CD14-positive monocyte (primary cell): Measurements from ENCODE around the gene AKAP6. TPM values are rescaled to one million over a fixed set of nuclear protein-coding genes. Genes with fewer than 3 reads are reported as not detected.

Source experiments
- DNase-seq, 3 donors: peaks; one replicate each; pipeline ENCODE4 v3.0.0-alpha.2; 2011 to 2022
- H2AFZ ChIP-seq: 2 replicates; pipeline ENCODE4 v1.6.0; 2012; ENCODE audit warnings: mild to moderate bottlenecking, low read depth, low read length, inconsistent platforms; ENCODE audit not compliant: insufficient read depth, poor library complexity, severe bottlenecking
- H3K27ac ChIP-seq, 2 donors: 1 replicate in 1 of 2; 2 replicates in 1 of 2; pipeline ENCODE4 v1.5.1; 2012 to 2013; ENCODE audit warnings: low read length in 2 of 2, control low read depth in 1 of 2, inconsistent platforms in 1 of 2, low read depth in 1 of 2, mild to moderate bottlenecking in 1 of 2
- H3K27me3 ChIP-seq, 2 donors: one replicate each; pipeline versions ENCODE4 v1.6.0 to v1.6.1; 2011 to 2013; ENCODE audit warnings: low read length in 2 of 2; ENCODE audit not compliant: control insufficient read depth in 2 of 2, insufficient read depth in 2 of 2
- H3K36me3 ChIP-seq, 2 donors: replicated peaks in 1 of 2; 1 replicate in 1 of 2; 2 replicates in 1 of 2; pipeline versions ENCODE4 v1.5.1 to v1.6.1; 2012 to 2013; ENCODE audit warnings: low read length in 2 of 2, control low read depth in 1 of 2, inconsistent platforms in 1 of 2, mild to moderate bottlenecking in 1 of 2; ENCODE audit not compliant: insufficient read depth in 2 of 2, control insufficient read depth in 1 of 2
- H3K4me1 ChIP-seq, 2 donors: 1 replicate in 1 of 2; 2 replicates in 1 of 2; pipeline versions ENCODE4 v1.5.1 to v1.6.1; 2012 to 2013; ENCODE audit warnings: low read length in 2 of 2, control low read depth in 1 of 2, inconsistent platforms in 1 of 2, mild to moderate bottlenecking in 1 of 2, moderate library complexity in 1 of 2; ENCODE audit not compliant: insufficient read depth in 2 of 2, control insufficient read depth in 1 of 2
- H3K4me2 ChIP-seq: replicated peaks from 2 replicates; pipeline ENCODE3; 2012; ENCODE audit warnings: low read length, moderate library complexity, mild to moderate bottlenecking; ENCODE audit not compliant: poor library complexity, severe bottlenecking; ENCODE audit errors: extremely low read depth
- H3K4me3 ChIP-seq, 3 experiments: fragments of 200-600 bp in 1 of 3; sonication (generic) in 1 of 3; replicated peaks in 1 of 3; 1 replicate in 2 of 3; 2 replicates in 1 of 3; pipeline ENCODE4 v1.5.1; 2011 to 2013; ENCODE audit warnings: low read length in 3 of 3, mild to moderate bottlenecking in 3 of 3, control low read depth in 2 of 3, low read depth in 2 of 3, inconsistent platforms in 1 of 3, moderate library complexity in 1 of 3
- H3K79me2 ChIP-seq: 2 replicates; pipeline ENCODE4 v1.6.0; 2012; ENCODE audit warnings: mild to moderate bottlenecking, control low read depth, inconsistent platforms, low read length, moderate library complexity; ENCODE audit not compliant: insufficient read depth
- H3K9ac ChIP-seq: 2 replicates; pipeline ENCODE4 v1.6.0; 2017; ENCODE audit warnings: low read length, mild to moderate bottlenecking; ENCODE audit not compliant: insufficient read depth, poor library complexity, severe bottlenecking
- H3K9me3 ChIP-seq, 2 donors: replicated peaks in 1 of 2; 1 replicate in 1 of 2; 2 replicates in 1 of 2; pipeline versions ENCODE4 v1.5.1 to v1.6.1; 2012 to 2013; ENCODE audit warnings: low read length in 2 of 2, control low read depth in 1 of 2; ENCODE audit not compliant: control insufficient read depth in 1 of 2, insufficient read depth in 1 of 2
- H4K20me1 ChIP-seq: 2 replicates; pipeline ENCODE4 v1.6.0; 2012; ENCODE audit warnings: mild to moderate bottlenecking, low read length, control low read depth, moderate library complexity; ENCODE audit not compliant: insufficient read depth
- H3K27ac Mint-ChIP-seq, 7 donors: one replicate each; pipeline ENCODE4 v1.8.0; 2020; ENCODE audit warnings: mild to moderate bottlenecking in 7 of 7, mixed read lengths in 7 of 7, moderate library complexity in 6 of 7, inconsistent platforms in 2 of 7
- H3K27me3 Mint-ChIP-seq, 3 donors: one replicate each; pipeline ENCODE4 v1.8.0; 2021 to 2022; ENCODE audit warnings: low read depth in 3 of 3, mild to moderate bottlenecking in 3 of 3, mixed read lengths in 3 of 3, moderate library complexity in 3 of 3, inconsistent platforms in 1 of 3
- H3K36me3 Mint-ChIP-seq, 2 donors: one replicate each; pipeline ENCODE4 v1.8.0; 2020; ENCODE audit warnings: mixed read lengths in 2 of 2, inconsistent platforms in 1 of 2, mild to moderate bottlenecking in 1 of 2
- H3K4me1 Mint-ChIP-seq: one replicate; pipeline ENCODE4 v1.8.0; 2020; ENCODE audit warnings: mild to moderate bottlenecking, mixed read lengths
- H3K4me3 Mint-ChIP-seq, 2 donors: one replicate each; pipeline ENCODE4 v1.8.0; 2020; ENCODE audit warnings: mild to moderate bottlenecking in 2 of 2, mixed read lengths in 2 of 2, moderate library complexity in 1 of 2
- H3K9me3 Mint-ChIP-seq, 7 donors: one replicate each; pipeline ENCODE4 v1.8.0; 2020 to 2022; ENCODE audit warnings: mixed read lengths in 7 of 7, mild to moderate bottlenecking in 6 of 7, moderate library complexity in 6 of 7, inconsistent platforms in 2 of 7
- WGBS: methylation state at CpG from one replicate; pipeline ENCODE4 v1.1.5; 2013; ENCODE audit warnings: missing lambda C conversion rate; ENCODE audit not compliant: insufficient coverage; 5-methylcytosine and 5-hydroxymethylcytosine counted together
- intact Hi-C, 2 donors: fragments of 100-400 bp; cut with micrococcal nuclease; formaldehyde crosslinking; loops; one replicate each; pipeline versions ENCODE4 v1.15.0 to v1.15.1; 2023
- polyA plus RNA-seq, 3 donors: library from polyadenylated mRNA; depleted of rRNA in 1 of 3; unstranded in 2 of 3; stranded (reverse) in 1 of 3; fragments of 300-500 nt in 2 of 3; fragments of >200 nt in 1 of 3; fragmentation: Illumina TruSeq in 2 of 3; gene quantifications; 1 replicate in 2 of 3; 2 replicates in 1 of 3; pipeline ENCODE4 v1.2.3, GENCODE V29; 2012 to 2021
- TF ChIP-seq, protein P1 (sequence below): fragments of 200-600 bp; IDR thresholded peaks from one replicate; pipeline ENCODE4 v1.8.0; 2022; ENCODE audit warnings: antibody characterized with exemption, mild to moderate bottlenecking

The AKAP6 gene
- polyA plus RNA-seq, 3 donors: not detected

DNA sequence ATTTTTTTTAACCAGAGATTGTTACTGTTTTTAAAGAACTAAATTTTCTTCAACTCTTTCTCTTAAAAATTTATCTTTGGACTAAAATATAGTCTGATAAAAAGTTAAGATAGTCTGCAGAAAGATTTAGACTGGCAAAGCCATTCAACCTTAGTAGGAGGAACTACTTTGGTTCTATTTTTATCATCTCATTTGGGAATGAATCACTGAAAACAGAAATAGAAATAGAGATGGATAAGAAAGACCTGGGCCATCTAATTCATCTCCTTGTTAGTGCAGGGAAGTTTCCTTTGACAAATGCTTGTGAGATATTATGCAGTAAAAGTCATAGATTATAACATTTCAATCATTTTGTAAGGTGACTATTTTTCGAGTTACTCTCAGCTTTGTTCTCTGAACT lies 346.3 kb downstream of the AKAP6 start:
- Histone ChIP-seq H2AFZ (no peak overlapping the region), H3K27ac (no peak overlapping the region), H3K4me1 (no peaks in the 10 kb centered on the region), H3K9me3 (peaks cover 0 to 3% of the 10 kb centered on the region in 2 donors), H3K36me3 (no peaks in the 10 kb centered on the region), H4K20me1 (no peaks in the 10 kb centered on the region), H3K4me2 (no peak overlapping the region), H3K79me2 (no peaks in the 10 kb centered on the region), H3K27me3 (no peaks in the 10 kb centered on the region), H3K4me3 (no peak overlapping the region), H3K9ac (no peak overlapping the region)
- Mint-ChIP-seq H3K4me1 (no peaks in the 10 kb centered on the region), H3K9me3 (peaks cover 0 to 7% (median 3%) of the 10 kb centered on the region in 7 donors), H3K27ac (no peak overlapping the region), H3K36me3 (no peaks in the 10 kb centered on the region), H3K4me3 (no peak overlapping the region), H3K27me3 (peaks cover 0 to 4% (median 3%) of the 10 kb centered on the region in 3 donors)
- intact Hi-C loops: no loop called here
- TF ChIP-seq, protein P1, sequence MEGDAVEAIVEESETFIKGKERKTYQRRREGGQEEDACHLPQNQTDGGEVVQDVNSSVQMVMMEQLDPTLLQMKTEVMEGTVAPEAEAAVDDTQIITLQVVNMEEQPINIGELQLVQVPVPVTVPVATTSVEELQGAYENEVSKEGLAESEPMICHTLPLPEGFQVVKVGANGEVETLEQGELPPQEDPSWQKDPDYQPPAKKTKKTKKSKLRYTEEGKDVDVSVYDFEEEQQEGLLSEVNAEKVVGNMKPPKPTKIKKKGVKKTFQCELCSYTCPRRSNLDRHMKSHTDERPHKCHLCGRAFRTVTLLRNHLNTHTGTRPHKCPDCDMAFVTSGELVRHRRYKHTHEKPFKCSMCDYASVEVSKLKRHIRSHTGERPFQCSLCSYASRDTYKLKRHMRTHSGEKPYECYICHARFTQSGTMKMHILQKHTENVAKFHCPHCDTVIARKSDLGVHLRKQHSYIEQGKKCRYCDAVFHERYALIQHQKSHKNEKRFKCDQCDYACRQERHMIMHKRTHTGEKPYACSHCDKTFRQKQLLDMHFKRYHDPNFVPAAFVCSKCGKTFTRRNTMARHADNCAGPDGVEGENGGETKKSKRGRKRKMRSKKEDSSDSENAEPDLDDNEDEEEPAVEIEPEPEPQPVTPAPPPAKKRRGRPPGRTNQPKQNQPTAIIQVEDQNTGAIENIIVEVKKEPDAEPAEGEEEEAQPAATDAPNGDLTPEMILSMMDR: no peak
- DNase-seq: no peak
- WGBS: no CpG with 5 or more reads among the region's 1 CpG

DNA sequence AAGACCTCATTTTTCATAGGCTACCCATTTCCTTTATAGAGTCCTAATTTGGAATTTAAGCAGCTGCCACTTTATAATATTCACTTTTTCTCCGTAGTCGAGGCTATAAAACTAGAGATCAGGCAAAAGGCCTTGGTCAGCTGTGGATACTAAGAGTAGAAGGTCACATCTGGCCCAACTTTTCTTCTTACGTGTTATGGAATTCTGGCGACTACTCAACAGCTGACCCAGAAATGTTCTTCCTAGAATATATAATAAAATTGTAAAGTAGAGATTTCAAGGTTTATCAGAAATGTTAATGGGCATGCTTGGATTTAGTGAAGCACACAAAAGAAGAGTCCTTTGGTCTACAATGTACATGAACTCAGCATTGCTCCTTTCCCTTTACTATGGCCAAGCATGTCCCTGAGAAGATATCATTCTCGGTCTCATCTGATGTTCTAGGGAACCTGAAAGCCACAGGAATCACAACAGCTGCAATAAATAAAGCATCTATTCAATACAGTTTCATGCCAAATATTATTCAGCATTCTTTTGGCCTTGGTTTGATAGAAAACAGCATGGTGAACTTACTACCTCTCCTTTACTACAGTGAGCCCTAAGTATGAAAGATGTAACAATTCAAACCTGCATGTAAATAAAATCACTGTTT lies 348.2 kb downstream of the AKAP6 start:
- Mint-ChIP-seq H3K9me3 (peaks cover 0 to 4% (median 0%) of the 10 kb centered on the region in 7 donors), H3K4me3 (no peak overlapping the region), H3K4me1 (peaks cover 2% of the 10 kb centered on the region), H3K27me3 (peaks cover under 1 to 8% (median 3%) of the 10 kb centered on the region in 3 donors), H3K36me3 (no peaks in the 10 kb centered on the region), H3K27ac (no peak overlapping the region)
- Histone ChIP-seq H3K27ac (no peak overlapping the region), H3K4me2 (no peak overlapping the region), H3K79me2 (no peaks in the 10 kb centered on the region), H3K9me3 (no peaks in the 10 kb centered on the region), H3K4me3 (no peak overlapping the region), H3K27me3 (no peaks in the 10 kb centered on the region), H3K9ac (no peak overlapping the region), H4K20me1 (no peaks in the 10 kb centered on the region), H3K36me3 (no peaks in the 10 kb centered on the region), H3K4me1 (no peaks in the 10 kb centered on the region), H2AFZ (no peak overlapping the region)
- TF ChIP-seq, protein P1: no peak
- WGBS: no CpG with 5 or more reads among the region's 5 CpGs
- no peak for DNase-seq
- intact Hi-C loops: no loop called here
